Kidney epithelial cell (primary cell): ENCODE data around the gene C1QTNF12. TPM values are rescaled to one million over a fixed set of nuclear protein-coding genes. Genes with fewer than 3 reads are reported as not detected.

Experiments used
- DNase-seq: peaks from one replicate; pipeline ENCODE4 v3.0.0-alpha.2; 2010; ENCODE audit warnings: low read depth
- H3K27me3 ChIP-seq: 2 replicates; pipeline ENCODE4 v1.6.0; 2011; ENCODE audit warnings: low read length; ENCODE audit not compliant: control insufficient read depth, insufficient read depth
- H3K36me3 ChIP-seq: 2 replicates; pipeline ENCODE4 v1.5.1; 2011; ENCODE audit warnings: low read length; ENCODE audit not compliant: control insufficient read depth, insufficient read depth
- H3K4me3 ChIP-seq: 2 replicates; pipeline ENCODE4 v1.5.1; 2011; ENCODE audit warnings: low read depth, mild to moderate bottlenecking, control low read depth, low read length
- CTCF ChIP-seq: IDR thresholded peaks from 2 replicates; pipeline ENCODE4 v1.5.1; 2011; ENCODE audit warnings: mild to moderate bottlenecking, moderate library complexity, low read length, control low read depth, inconsistent platforms; ENCODE audit not compliant: insufficient read depth, poor library complexity, severe bottlenecking
- total RNA-seq: library from RNA; depleted of rRNA; stranded (reverse); fragments of >200 nt; gene quantifications from 2 replicates; pipeline ENCODE4 v1.2.3, GENCODE V29; 2015

Gene C1QTNF12
- total RNA-seq, 1 donor from 2014 or later: 0.88 TPM

- no peak for TF ChIP-seq CTCF
- DNase-seq: no peak
- H3K27me3 ChIP-seq: no peaks in the 10 kb centered on the region
- H3K4me3 ChIP-seq: no peak within 1 kb of the TSS
- peaks cover 1% of the 10 kb centered on the region for H3K36me3 ChIP-seq
These were observed 32.9 kb downstream of the C1QTNF12 start, which contains the start of gene TNFRSF4 for GRCh38 chr1:1213345-1214265. TNFRSF4 (minus strand) TSS chr1:1214153; CDS start chr1:1214127, 26 bp downstream.

GRCh38 chr1:1212780-1213344 is 33.7 kb downstream of the C1QTNF12 start:
- Histone ChIP-seq H3K36me3 (peaks cover 1% of the 10 kb centered on the region), H3K27me3 (no peaks in the 10 kb centered on the region), H3K4me3 (no peak overlapping the region)
- no peak for TF ChIP-seq CTCF
- no peak for DNase-seq

- no peak for DNase-seq
- TF ChIP-seq CTCF: no peak
- H3K4me3 ChIP-seq: no peak overlapping the region
- peaks cover 1% of the 10 kb centered on the region for H3K36me3 ChIP-seq
- peaks cover 2% of the 10 kb centered on the region for H3K27me3 ChIP-seq
These were observed 34.7 kb downstream of the C1QTNF12 start for GRCh38 chr1:1211541-1212441.

GRCh38 chr1:1210726-1211540 is 35.6 kb downstream of the C1QTNF12 start:
- Histone ChIP-seq H3K27me3 (peaks cover 9% of the 10 kb centered on the region), H3K36me3 (peaks cover 1% of the 10 kb centered on the region), H3K4me3 (no peak overlapping the region)
- TF ChIP-seq CTCF: no peak
- DNase-seq: no peak
